GM21423 (cell line): Measurements from ENCODE around the gene MMUT.
"Not testable (repeated sequence)": the region's sequence is repeated elsewhere in the genome, so short reads cannot be mapped to it uniquely, and the experiment has no call there.

Experiments used
- ATAC-seq: cut with Tn5 transposase; IDR thresholded peaks from one replicate; pipeline ENCODE4 v1.9.1; 2021; ENCODE audit warnings: mild to moderate bottlenecking, moderate library complexity; ENCODE audit not compliant: unreplicated experiment

MMUT gene

GRCh38 chr6:49462927-49463611 is at the start of gene MMUT, which contains the start of gene CENPQ:
MMUT (minus strand) TSS chr6:49463253; CDS start chr6:49459466, 3,787 bp downstream.
CENPQ (plus strand) TSS chr6:49463370; CDS start chr6:49470177, 6,807 bp downstream.
- peak; percentile 98 for ATAC-seq

GRCh38 chr6:49509342-49509741 is 46.3 kb upstream of the MMUT start:
- ATAC-seq: no peak

- ATAC-seq: no peak
These were observed 43.6 kb upstream of the MMUT start for GRCh38 chr6:49506569-49507111.

- ATAC-seq: no peak
These were observed 41.6 kb upstream of the MMUT start for GRCh38 chr6:49504666-49505065.

GRCh38 chr6:49499623-49500022 is 36.6 kb upstream of the MMUT start, which contains the start of gene GLYATL3:
GLYATL3 (plus strand) TSS chr6:49499923; CDS start chr6:49511991, 12,068 bp downstream.
- no peak for ATAC-seq

GRCh38 chr6:49499126-49499525 is 36.1 kb upstream of the MMUT start:
- ATAC-seq: no peak

GRCh38 chr6:49497304-49497703 is 34.3 kb upstream of the MMUT start:
- ATAC-seq: no peak

- ATAC-seq: no peak
These were observed 27.6 kb upstream of the MMUT start for GRCh38 chr6:49490633-49491032.

- ATAC-seq: not testable (repeated sequence)
These were observed 20.3 kb upstream of the MMUT start for GRCh38 chr6:49483380-49483779.

GRCh38 chr6:49481846-49482245 is 18.8 kb upstream of the MMUT start:
- ATAC-seq: not testable (repeated sequence)

GRCh38 chr6:49479308-49479970 is 16.4 kb upstream of the MMUT start:
- no peak for ATAC-seq

GRCh38 chr6:49476564-49476963 is 13.5 kb upstream of the MMUT start:
- not testable (repeated sequence) for ATAC-seq

- ATAC-seq: no peak
These were observed 5.0 kb upstream of the MMUT start for GRCh38 chr6:49468042-49468441.

- no peak for ATAC-seq
These were observed 1.6 kb upstream of the MMUT start for GRCh38 chr6:49464691-49465090.

GRCh38 chr6:49463612-49463967 is 537 bp upstream of the MMUT start:
- ATAC-seq: peak; percentile 2

- peak; percentile 6 for ATAC-seq
These were observed 490 bp downstream of the MMUT start for GRCh38 chr6:49462599-49462926.

- no peak for ATAC-seq
These were observed 982 bp downstream of the MMUT start for GRCh38 chr6:49462071-49462470.

- ATAC-seq: no peak
These were observed 5.3 kb downstream of the MMUT start for GRCh38 chr6:49457771-49458170.

GRCh38 chr6:49454787-49455709 is 8.0 kb downstream of the MMUT start:
- peak; percentile 66 for ATAC-seq

GRCh38 chr6:49453221-49453620 is 9.8 kb downstream of the MMUT start:
- ATAC-seq: no peak

- ATAC-seq: no peak
These were observed 32.2 kb downstream of the MMUT start for GRCh38 chr6:49430866-49431265.
